ENCODE measurements around the gene ABTB2.

DNA sequence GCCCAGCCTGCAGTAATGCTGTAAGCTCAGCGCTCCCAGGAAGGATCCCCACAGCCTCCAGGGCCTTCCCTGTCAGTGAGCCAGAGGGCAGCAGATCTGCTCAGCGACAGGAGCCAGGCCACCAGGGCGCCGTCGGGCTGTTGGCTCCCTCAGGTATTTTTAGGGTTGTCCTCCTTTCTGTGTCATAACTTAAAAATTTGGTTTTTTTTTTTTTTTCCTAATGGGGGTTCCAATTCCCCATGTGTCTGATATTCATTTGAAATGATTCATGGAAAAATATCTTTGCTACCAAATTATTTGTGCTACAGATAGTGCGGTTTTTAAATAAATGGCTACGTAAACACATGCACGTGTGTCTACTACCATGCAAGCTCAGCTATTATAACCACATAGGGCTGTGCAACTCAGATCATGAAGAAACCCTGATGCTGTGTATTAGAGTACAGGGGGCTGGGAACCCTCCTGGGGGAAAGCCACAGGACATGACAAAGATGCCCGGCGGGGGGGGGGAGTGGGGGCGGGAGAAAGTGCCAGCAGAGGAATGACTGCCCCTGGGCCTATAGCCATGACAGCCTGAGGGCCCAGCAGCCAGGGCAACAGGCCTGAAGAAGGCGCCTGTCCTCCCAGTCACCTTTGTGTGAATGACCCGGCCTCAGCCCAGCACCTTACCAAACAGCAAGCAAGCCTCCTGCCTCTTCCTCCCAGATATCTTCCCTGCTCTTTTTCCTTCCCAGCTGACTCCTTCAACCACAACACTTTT, 163.1 kb downstream of the ABTB2 start:
- TF ChIP-seq PBX3 (IDR thresholded peaks at IDR 0.05; ENCODE audit: insufficient replicate concordance, low read depth, low read length) (no peak), NRF1 (conservative IDR thresholded peaks at IDR 0.05; ENCODE audit: low read depth, low read length) (no peak), REST (IDR thresholded peaks at IDR 0.05; ENCODE audit: low read depth, low read length) (no peak), ZZZ3 (IDR thresholded peaks at IDR 0.05; ENCODE audit: control insufficient read depth, insufficient read length, low read depth) (no peak)
- TF ChIP-seq, protein P1, sequence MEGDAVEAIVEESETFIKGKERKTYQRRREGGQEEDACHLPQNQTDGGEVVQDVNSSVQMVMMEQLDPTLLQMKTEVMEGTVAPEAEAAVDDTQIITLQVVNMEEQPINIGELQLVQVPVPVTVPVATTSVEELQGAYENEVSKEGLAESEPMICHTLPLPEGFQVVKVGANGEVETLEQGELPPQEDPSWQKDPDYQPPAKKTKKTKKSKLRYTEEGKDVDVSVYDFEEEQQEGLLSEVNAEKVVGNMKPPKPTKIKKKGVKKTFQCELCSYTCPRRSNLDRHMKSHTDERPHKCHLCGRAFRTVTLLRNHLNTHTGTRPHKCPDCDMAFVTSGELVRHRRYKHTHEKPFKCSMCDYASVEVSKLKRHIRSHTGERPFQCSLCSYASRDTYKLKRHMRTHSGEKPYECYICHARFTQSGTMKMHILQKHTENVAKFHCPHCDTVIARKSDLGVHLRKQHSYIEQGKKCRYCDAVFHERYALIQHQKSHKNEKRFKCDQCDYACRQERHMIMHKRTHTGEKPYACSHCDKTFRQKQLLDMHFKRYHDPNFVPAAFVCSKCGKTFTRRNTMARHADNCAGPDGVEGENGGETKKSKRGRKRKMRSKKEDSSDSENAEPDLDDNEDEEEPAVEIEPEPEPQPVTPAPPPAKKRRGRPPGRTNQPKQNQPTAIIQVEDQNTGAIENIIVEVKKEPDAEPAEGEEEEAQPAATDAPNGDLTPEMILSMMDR (IDR thresholded peaks at IDR 0.05 in 2 of 3, conservative IDR thresholded peaks at IDR 0.05 in 1 of 3; ENCODE audit: control insufficient read depth in 2 of 3, extremely low read depth in 1 of 3, insufficient read depth in 1 of 3, low read depth in 3 of 3, low read length in 3 of 3), result no peak
